Upper lobe of left lung (tissue), 6 donors: ENCODE results near the gene GALNT18. TPM values are rescaled to one million over a fixed set of nuclear protein-coding genes. Genes with fewer than 3 reads are reported as not detected.

Experiments
- ATAC-seq, 2 donors: fragments of 200-7000 bp; cut with Tn5 transposase; one replicate each; pipeline ENCODE4 v1.9.1; 2022; ENCODE audit warnings: mild to moderate bottlenecking in 2 of 2, moderate library complexity in 2 of 2; ENCODE audit not compliant: low FRiP score in 2 of 2
- DNase-seq, 2 donors: peaks; one replicate each; pipeline ENCODE4 v3.0.0-alpha.2; 2019 to 2020
- H3K27ac ChIP-seq, 4 donors: fragments of 200-600 bp; sonication (generic); one replicate each; pipeline ENCODE4 v1.5.1; 2016 to 2019
- H3K27me3 ChIP-seq, 4 donors: fragments of 200-600 bp; sonication (generic); one replicate each; pipeline ENCODE4 v1.5.1; 2017 to 2019
- H3K36me3 ChIP-seq, 4 donors: fragments of 200-600 bp; sonication (generic); one replicate each; pipeline ENCODE4 v1.5.1; 2016 to 2019
- H3K4me1 ChIP-seq, 4 donors: fragments of 200-600 bp; sonication (generic); one replicate each; pipeline ENCODE4 v1.5.1; 2018 to 2019
- H3K4me3 ChIP-seq, 4 donors: fragments of 200-600 bp; sonication (generic); one replicate each; pipeline ENCODE4 v1.5.1; 2017 to 2019; ENCODE audit warnings: mild to moderate bottlenecking in 2 of 4, moderate library complexity in 1 of 4
- H3K9me3 ChIP-seq, 4 donors: fragments of 200-600 bp; sonication (generic); one replicate each; pipeline ENCODE4 v1.5.1; 2018 to 2019
- EP300 ChIP-seq, 4 donors: sonication (generic); formaldehyde crosslinking; IDR thresholded peaks; one replicate each; pipeline ENCODE4 v1.5.1; 2017; ENCODE audit warnings: antibody characterized with exemption in 4 of 4, control low read depth in 2 of 4
- POLR2A ChIP-seq, 4 donors: fragments of 450-650 bp; IDR thresholded peaks; one replicate each; pipeline ENCODE4 v1.5.1; 2016 to 2017; ENCODE audit warnings: antibody characterized with exemption in 4 of 4, mild to moderate bottlenecking in 2 of 4
- POLR2AphosphoS5 ChIP-seq, 2 donors: sonication (generic); formaldehyde crosslinking; IDR thresholded peaks; one replicate each; pipeline ENCODE4 v1.5.1; 2017; ENCODE audit warnings: antibody characterized with exemption in 2 of 2
- WGBS, 2 donors: methylation state at CpG; one replicate each; pipeline ENCODE4 v1.1.5; 2017 to 2018; 5-methylcytosine and 5-hydroxymethylcytosine counted together
- total RNA-seq, 6 donors: library from RNA; depleted of rRNA in 4 of 6; stranded (reverse); fragments of >200 nt in 4 of 6; gene quantifications; one replicate each; pipeline versions ENCODE4 v1.1.0 to v1.2.1, GENCODE V29; 2016 to 2021
- TF ChIP-seq, protein P1 (sequence below), 6 experiments: fragments of 450-650 bp in 4 of 6; fragments of 200-600 bp in 2 of 6; sonication (generic) in 2 of 6; IDR thresholded peaks; one replicate each; pipeline ENCODE4 v1.5.1; 2016 to 2019; ENCODE audit warnings: antibody characterized with exemption in 6 of 6
- donor health status: DM: no; HTN: no; CAD: no; lungs with moderate emphysema.
- donor health status: DM: no; HTN: yes; CAD: no; lungs with severe emphysema.

The GALNT18 gene
- total RNA-seq, 6 donors from 2014 or later = 48.2 to 115 (median 61.8) TPM

DNA sequence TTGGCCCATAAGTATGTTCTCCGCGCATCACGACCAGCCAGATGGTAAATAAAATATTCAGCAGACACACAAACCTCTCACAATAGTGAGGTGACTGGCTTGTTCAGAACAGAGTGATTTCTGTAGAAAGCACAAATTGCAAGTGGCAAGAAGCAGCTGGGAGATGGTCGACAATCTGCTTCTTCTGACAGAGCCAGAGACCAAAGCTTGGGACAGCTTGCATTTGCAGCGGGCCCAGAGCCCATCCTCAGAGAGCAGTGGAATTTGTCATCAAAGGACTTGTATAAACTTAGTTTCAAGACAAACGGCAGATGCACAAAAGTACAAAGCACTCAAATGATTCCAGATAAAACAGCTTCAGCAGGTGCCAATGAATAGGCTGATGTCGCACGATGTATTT lies 7.6 kb upstream of the GALNT18 start:
- no peaks in the 10 kb centered on the region for H3K36me3 ChIP-seq
- no peak for TF ChIP-seq POLR2AphosphoS5 (IDR thresholded peaks at IDR 0.05)
- TF ChIP-seq POLR2A (IDR thresholded peaks at IDR 0.05) = no peak
- TF ChIP-seq, protein P1, sequence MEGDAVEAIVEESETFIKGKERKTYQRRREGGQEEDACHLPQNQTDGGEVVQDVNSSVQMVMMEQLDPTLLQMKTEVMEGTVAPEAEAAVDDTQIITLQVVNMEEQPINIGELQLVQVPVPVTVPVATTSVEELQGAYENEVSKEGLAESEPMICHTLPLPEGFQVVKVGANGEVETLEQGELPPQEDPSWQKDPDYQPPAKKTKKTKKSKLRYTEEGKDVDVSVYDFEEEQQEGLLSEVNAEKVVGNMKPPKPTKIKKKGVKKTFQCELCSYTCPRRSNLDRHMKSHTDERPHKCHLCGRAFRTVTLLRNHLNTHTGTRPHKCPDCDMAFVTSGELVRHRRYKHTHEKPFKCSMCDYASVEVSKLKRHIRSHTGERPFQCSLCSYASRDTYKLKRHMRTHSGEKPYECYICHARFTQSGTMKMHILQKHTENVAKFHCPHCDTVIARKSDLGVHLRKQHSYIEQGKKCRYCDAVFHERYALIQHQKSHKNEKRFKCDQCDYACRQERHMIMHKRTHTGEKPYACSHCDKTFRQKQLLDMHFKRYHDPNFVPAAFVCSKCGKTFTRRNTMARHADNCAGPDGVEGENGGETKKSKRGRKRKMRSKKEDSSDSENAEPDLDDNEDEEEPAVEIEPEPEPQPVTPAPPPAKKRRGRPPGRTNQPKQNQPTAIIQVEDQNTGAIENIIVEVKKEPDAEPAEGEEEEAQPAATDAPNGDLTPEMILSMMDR (IDR thresholded peaks at IDR 0.05) = no peak
- TF ChIP-seq EP300 (IDR thresholded peaks at IDR 0.05) = no peak
- H3K9me3 ChIP-seq = no peaks in the 10 kb centered on the region
- no peak overlapping the region for H3K27ac ChIP-seq
- no peak overlapping the region for H3K4me3 ChIP-seq
- DNase-seq (no peak), ATAC-seq (no peak)
- peaks cover 0 to 3% (median under 1%) of the 10 kb centered on the region in 4 donors for H3K4me1 ChIP-seq
- H3K27me3 ChIP-seq = no peaks in the 10 kb centered on the region
- 70 to 80% methylated on average over 8 of the region's 8 CpGs for WGBS, 2 donors

- Histone ChIP-seq H3K9me3 (no peaks in the 10 kb centered on the region), H3K27me3 (no peaks in the 10 kb centered on the region), H3K4me3 (no peak overlapping the region), H3K4me1 (peaks cover 0 to 8% (median 3%) of the 10 kb centered on the region in 4 donors), H3K36me3 (no peaks in the 10 kb centered on the region), H3K27ac (no peak overlapping the region)
- ATAC-seq (no peak), DNase-seq (no peak)
- TF ChIP-seq POLR2A (IDR thresholded peaks at IDR 0.05) (no peak), POLR2AphosphoS5 (IDR thresholded peaks at IDR 0.05) (no peak)
- 91 to 97% methylated on average over 4 of the region's 4 CpGs for WGBS, 2 donors
These were observed 6.8 kb upstream of the GALNT18 start for GRCh38 chr11:11628651-11629050.

- Histone ChIP-seq H3K27me3 (no peaks in the 10 kb centered on the region), H3K9me3 (no peaks in the 10 kb centered on the region), H3K27ac (no peak overlapping the region), H3K36me3 (no peaks in the 10 kb centered on the region), H3K4me1 (peaks cover 7 to 13% (median 10%) of the 10 kb centered on the region in 4 donors), H3K4me3 (no peak overlapping the region)
- TF ChIP-seq EP300 (IDR thresholded peaks at IDR 0.05) (no peak), POLR2A (IDR thresholded peaks at IDR 0.05) (no peak), POLR2AphosphoS5 (IDR thresholded peaks at IDR 0.05) (no peak)
- TF ChIP-seq, protein P1 (IDR thresholded peaks at IDR 0.05) = no peak
- no peak for ATAC-seq
- 81 to 83% methylated on average over 1 of the region's 1 CpG for WGBS, 2 donors
- DNase-seq = no peak
These were observed 4.3 kb upstream of the GALNT18 start for GRCh38 chr11:11626128-11626527.

GRCh38 chr11:11624926-11625325 lies 3.1 kb upstream of the GALNT18 start:
- WGBS, 2 donors = 83% methylated on average over 4 of the region's 4 CpGs

GRCh38 chr11:11624204-11624603 lies 2.4 kb upstream of the GALNT18 start:
- Histone ChIP-seq H3K4me3 (no peak overlapping the region), H3K27ac (peak overlapping the region; percentile 59 to 90 (median 66)), H3K36me3 (no peaks in the 10 kb centered on the region), H3K27me3 (peaks cover 0 to 6% (median 0%) of the 10 kb centered on the region in 4 donors), H3K9me3 (no peaks in the 10 kb centered on the region), H3K4me1 (peaks cover 7 to 30% (median 14%) of the 10 kb centered on the region in 4 donors)
- TF ChIP-seq EP300 (IDR thresholded peaks at IDR 0.05) = no peak
- no peak for TF ChIP-seq POLR2A (IDR thresholded peaks at IDR 0.05)
- DNase-seq (no peak), ATAC-seq (no peak)
- 88% methylated on average over 3 of the region's 3 CpGs for WGBS, 2 donors

More at GRCh38 chr11:11624926-11625325, 3.1 kb upstream of the GALNT18 start:
- no peaks in the 10 kb centered on the region for H3K36me3 ChIP-seq
- H3K4me3 ChIP-seq = no peak overlapping the region
- ATAC-seq (no peak), DNase-seq (no peak)
- peaks cover 7 to 25% (median 12%) of the 10 kb centered on the region in 4 donors for H3K4me1 ChIP-seq
- TF ChIP-seq EP300 (IDR thresholded peaks at IDR 0.05) (no peak), POLR2A (IDR thresholded peaks at IDR 0.05) (no peak), POLR2AphosphoS5 (IDR thresholded peaks at IDR 0.05) (no peak)
- TF ChIP-seq, protein P1 (IDR thresholded peaks at IDR 0.05) = peak in 1 of 6 experiments; percentile 8
- peaks cover 0 to 6% (median 0%) of the 10 kb centered on the region in 4 donors for H3K27me3 ChIP-seq
- peak overlapping the region in 1 of 4 donors; percentile 90 for H3K27ac ChIP-seq
- no peaks in the 10 kb centered on the region for H3K9me3 ChIP-seq

DNA sequence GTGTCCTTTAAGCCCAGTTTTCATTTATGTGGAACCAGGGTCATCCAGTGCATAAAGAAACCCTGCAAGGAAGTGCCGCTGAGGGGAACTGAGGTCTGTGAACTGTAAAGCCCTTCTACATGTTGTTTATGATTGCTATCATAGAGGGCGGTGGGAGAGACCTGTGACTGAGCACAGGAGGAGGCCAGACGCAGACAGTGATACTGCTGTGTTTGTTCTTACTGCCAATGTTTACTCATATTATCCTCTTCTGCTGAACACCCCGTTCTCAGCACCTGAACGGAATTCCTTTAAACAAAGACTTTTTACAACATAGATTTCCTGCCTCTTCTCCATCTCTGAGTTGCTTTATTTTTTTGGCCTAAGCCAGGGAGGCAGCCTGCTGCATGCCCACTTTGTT lies 967 bp upstream of the GALNT18 start:
- Histone ChIP-seq H3K27me3 (peaks cover 0 to 6% (median 0%) of the 10 kb centered on the region in 4 donors), H3K36me3 (no peaks in the 10 kb centered on the region), H3K4me3 (peak overlapping the region in 2 of 4 donors; percentile 73 to 80), H3K27ac (peak overlapping the region; percentile 59 to 90 (median 82)), H3K9me3 (no peaks in the 10 kb centered on the region), H3K4me1 (peaks cover 7 to 30% (median 16%) of the 10 kb centered on the region in 4 donors)
- whole genome bisulfite sequencing, 2 donors = 39 to 41% methylated on average over 5 of the region's 5 CpGs
- DNase-seq = no peak
- no peak for ATAC-seq
- TF ChIP-seq POLR2AphosphoS5 (IDR thresholded peaks at IDR 0.05) = peak; percentile 78 to 86
- peak; percentile 69 to 96 (median 87) for TF ChIP-seq EP300 (IDR thresholded peaks at IDR 0.05)
- TF ChIP-seq, protein P1 (IDR thresholded peaks at IDR 0.05) = no peak
